Measurements from ENCODE around the gene E2F3. TPM values are rescaled to one million over a fixed set of nuclear protein-coding genes. Genes with fewer than 3 reads are reported as not detected.

E2F3 gene
- total RNA-seq, 1 experiment from 2014 or later = 30.2 TPM

DNA sequence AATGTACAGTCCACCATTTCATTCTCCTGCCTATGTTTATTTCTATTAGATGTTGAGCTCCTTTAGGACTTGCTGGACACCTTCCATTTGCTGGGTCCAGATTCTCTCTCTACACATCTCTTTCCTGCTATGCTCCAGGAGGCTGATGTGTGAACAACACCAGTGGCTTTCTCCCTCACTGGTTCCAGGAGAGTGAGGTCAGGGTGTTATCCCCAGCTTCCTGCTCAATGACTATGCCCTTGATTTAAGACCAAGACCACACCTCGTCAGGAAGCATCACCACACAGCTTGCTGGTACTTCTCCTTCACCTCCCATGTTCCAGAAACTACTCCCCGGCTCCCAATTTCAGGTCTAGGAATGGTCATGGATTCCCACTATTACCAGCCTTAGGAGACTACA is 31.3 kb upstream of the E2F3 start:
- TF ChIP-seq NR3C1 (CRISPR knock-in tag; conservative IDR thresholded peaks at IDR 0.05; ENCODE audit: low read depth) = no peak
- no peak for TF ChIP-seq ZBTB21 (CRISPR knock-in tag; IDR thresholded peaks at IDR 0.05; ENCODE audit: borderline replicate concordance)
- Mint-ChIP-seq H3K4me3 (no peak overlapping the region), H3K36me3 (no peaks in the 10 kb centered on the region), H3K9me3 (peaks cover 20% of the 10 kb centered on the region), H3K4me1 (no peaks in the 10 kb centered on the region), H3K27me3 (ENCODE audit: low read depth) (no peaks in the 10 kb centered on the region), H3K27ac (no peak overlapping the region)
- no peak for DNase-seq (ENCODE audit: low spot score)
- ATAC-seq = no peak
- ChIA-PET POLR2A (interaction anchor here (0.6 kb wide), 1 partner anchor 329 kb away, joined by 4 read pairs; no protein-coding TSS in a partner anchor), CTCF (no interaction called here)

DNA sequence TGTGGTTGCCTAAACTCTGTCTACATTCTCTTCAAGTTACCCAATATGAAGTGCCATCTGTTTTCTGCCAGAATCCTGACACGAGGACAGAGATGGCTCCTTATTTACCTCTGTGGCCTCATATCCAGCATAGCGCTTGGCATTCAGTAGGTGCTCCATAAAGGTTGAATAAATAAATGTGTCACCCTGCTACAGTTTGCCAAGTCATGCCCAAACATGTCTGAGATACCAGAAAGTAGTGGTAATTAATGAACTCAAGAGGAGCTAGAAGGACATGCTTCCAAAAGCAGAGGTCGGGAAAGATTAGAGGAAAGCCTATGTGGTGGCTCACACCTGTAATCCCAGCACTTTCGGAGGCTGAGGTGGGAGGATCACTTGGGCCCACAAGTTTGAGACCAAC is 30.9 kb upstream of the E2F3 start:
- POLR2A ChIA-PET = no interaction called here
- Mint-ChIP-seq H3K4me1 (no peaks in the 10 kb centered on the region), H3K27me3 (ENCODE audit: low read depth) (no peaks in the 10 kb centered on the region), H3K36me3 (no peaks in the 10 kb centered on the region), H3K9me3 (peaks cover 20% of the 10 kb centered on the region), H3K27ac (no peak overlapping the region), H3K4me3 (no peak overlapping the region)
- DNase-seq (ENCODE audit: low spot score) (no peak), ATAC-seq (no peak)
- CTCF ChIA-PET = no interaction called here
- TF ChIP-seq CREM (CRISPR knock-in tag; IDR thresholded peaks at IDR 0.05) (no peak), ETV6 (CRISPR knock-in tag; IDR thresholded peaks at IDR 0.05) (no peak), CREB1 (CRISPR knock-in tag; IDR thresholded peaks at IDR 0.05) (no peak), OVOL2 (CRISPR knock-in tag; IDR thresholded peaks at IDR 0.05; ENCODE audit: borderline replicate concordance) (no peak), SMAD4 (CRISPR knock-in tag; IDR thresholded peaks at IDR 0.05) (no peak), ZNF423 (CRISPR knock-in tag; IDR thresholded peaks at IDR 0.05) (no peak), NR3C1 (CRISPR knock-in tag; conservative IDR thresholded peaks at IDR 0.05; ENCODE audit: low read depth) (no peak), ZNF416 (CRISPR knock-in tag; IDR thresholded peaks at IDR 0.05) (no peak), SMAD3 (CRISPR knock-in tag; IDR thresholded peaks at IDR 0.05; ENCODE audit: borderline replicate concordance) (no peak), TP53 (CRISPR knock-in tag; IDR thresholded peaks at IDR 0.05) (no peak), ZNF121 (CRISPR knock-in tag; IDR thresholded peaks at IDR 0.05) (no peak)
- TF ChIP-seq, protein P1, sequence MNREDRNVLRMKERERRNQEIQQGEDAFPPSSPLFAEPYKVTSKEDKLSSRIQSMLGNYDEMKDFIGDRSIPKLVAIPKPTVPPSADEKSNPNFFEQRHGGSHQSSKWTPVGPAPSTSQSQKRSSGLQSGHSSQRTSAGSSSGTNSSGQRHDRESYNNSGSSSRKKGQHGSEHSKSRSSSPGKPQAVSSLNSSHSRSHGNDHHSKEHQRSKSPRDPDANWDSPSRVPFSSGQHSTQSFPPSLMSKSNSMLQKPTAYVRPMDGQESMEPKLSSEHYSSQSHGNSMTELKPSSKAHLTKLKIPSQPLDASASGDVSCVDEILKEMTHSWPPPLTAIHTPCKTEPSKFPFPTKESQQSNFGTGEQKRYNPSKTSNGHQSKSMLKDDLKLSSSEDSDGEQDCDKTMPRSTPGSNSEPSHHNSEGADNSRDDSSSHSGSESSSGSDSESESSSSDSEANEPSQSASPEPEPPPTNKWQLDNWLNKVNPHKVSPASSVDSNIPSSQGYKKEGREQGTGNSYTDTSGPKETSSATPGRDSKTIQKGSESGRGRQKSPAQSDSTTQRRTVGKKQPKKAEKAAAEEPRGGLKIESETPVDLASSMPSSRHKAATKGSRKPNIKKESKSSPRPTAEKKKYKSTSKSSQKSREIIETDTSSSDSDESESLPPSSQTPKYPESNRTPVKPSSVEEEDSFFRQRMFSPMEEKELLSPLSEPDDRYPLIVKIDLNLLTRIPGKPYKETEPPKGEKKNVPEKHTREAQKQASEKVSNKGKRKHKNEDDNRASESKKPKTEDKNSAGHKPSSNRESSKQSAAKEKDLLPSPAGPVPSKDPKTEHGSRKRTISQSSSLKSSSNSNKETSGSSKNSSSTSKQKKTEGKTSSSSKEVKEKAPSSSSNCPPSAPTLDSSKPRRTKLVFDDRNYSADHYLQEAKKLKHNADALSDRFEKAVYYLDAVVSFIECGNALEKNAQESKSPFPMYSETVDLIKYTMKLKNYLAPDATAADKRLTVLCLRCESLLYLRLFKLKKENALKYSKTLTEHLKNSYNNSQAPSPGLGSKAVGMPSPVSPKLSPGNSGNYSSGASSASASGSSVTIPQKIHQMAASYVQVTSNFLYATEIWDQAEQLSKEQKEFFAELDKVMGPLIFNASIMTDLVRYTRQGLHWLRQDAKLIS (CRISPR knock-in tag; IDR thresholded peaks at IDR 0.05; ENCODE audit: borderline replicate concordance) = no peak
- TF ChIP-seq, protein P2, sequence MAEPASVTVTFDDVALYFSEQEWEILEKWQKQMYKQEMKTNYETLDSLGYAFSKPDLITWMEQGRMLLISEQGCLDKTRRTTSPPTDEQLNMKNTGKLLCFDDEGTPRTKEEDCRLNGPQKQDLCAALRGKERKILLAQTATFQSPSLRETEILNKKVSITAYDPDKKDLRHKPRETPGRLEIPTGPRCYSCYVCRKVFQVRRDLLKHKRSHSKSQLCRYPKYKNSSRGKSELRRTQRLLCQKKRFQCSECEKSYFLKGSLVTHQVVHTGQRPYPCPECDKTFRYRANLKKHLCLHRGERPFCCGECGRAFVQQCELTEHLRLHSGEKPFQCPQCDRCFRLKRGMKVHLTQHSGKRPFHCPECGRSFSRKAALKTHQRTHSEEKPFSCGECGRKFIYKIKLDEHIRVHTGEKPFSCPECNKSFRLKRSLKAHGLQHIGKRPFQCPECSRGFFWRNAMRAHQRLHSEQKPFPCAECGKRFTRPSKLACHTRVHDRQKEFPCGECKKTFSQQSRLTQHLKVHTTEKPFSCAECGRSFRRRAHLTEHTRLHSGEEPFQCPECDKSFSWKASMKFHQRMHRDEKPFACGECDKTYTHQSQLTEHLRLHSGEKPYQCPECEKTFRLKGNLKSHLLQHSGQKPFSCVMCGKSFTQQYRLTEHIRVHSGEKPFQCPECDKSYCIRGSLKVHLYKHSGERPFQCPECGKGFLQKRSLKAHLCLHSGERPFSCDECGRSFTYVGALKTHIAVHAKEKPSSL (CRISPR knock-in tag; conservative IDR thresholded peaks at IDR 0.05) = no peak
- TF ChIP-seq, protein P3, sequence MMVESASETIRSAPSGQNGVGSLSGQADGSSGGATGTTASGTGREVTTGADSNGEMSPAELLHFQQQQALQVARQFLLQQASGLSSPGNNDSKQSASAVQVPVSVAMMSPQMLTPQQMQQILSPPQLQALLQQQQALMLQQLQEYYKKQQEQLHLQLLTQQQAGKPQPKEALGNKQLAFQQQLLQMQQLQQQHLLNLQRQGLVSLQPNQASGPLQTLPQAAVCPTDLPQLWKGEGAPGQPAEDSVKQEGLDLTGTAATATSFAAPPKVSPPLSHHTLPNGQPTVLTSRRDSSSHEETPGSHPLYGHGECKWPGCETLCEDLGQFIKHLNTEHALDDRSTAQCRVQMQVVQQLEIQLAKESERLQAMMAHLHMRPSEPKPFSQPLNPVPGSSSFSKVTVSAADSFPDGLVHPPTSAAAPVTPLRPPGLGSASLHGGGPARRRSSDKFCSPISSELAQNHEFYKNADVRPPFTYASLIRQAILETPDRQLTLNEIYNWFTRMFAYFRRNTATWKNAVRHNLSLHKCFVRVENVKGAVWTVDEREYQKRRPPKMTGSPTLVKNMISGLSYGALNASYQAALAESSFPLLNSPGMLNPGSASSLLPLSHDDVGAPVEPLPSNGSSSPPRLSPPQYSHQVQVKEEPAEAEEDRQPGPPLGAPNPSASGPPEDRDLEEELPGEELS (CRISPR knock-in tag; IDR thresholded peaks at IDR 0.05) = no peak
- TF ChIP-seq, protein P4, sequence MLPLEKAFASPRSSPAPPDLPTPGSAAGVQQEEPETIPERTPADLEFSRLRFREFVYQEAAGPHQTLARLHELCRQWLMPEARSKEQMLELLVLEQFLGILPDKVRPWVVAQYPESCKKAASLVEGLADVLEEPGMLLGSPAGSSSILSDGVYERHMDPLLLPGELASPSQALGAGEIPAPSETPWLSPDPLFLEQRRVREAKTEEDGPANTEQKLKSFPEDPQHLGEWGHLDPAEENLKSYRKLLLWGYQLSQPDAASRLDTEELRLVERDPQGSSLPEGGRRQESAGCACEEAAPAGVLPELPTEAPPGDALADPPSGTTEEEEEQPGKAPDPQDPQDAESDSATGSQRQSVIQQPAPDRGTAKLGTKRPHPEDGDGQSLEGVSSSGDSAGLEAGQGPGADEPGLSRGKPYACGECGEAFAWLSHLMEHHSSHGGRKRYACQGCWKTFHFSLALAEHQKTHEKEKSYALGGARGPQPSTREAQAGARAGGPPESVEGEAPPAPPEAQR (CRISPR knock-in tag; IDR thresholded peaks at IDR 0.05) = no peak
- TF ChIP-seq, protein P5, sequence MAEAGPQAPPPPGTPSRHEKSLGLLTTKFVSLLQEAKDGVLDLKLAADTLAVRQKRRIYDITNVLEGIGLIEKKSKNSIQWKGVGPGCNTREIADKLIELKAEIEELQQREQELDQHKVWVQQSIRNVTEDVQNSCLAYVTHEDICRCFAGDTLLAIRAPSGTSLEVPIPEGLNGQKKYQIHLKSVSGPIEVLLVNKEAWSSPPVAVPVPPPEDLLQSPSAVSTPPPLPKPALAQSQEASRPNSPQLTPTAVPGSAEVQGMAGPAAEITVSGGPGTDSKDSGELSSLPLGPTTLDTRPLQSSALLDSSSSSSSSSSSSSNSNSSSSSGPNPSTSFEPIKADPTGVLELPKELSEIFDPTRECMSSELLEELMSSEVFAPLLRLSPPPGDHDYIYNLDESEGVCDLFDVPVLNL (CRISPR knock-in tag; IDR thresholded peaks at IDR 0.05; ENCODE audit: borderline replicate concordance, low read depth) = no peak

Data from WTC11 (cell line).